GDM1 (cell line): ENCODE results near the gene NDST1.

Experiments
- DNase-seq: peaks from one replicate; lab custom pipeline; 2025; lab: John Stamatoyannopoulos, UW

NDST1 gene

GRCh38 chr5:150489360-150490295, 18.3 kb upstream of the NDST1 start:
- no peak for DNase-seq

- no peak for DNase-seq
Observed at GRCh38 chr5:150490296-150490669, 17.6 kb upstream of the NDST1 start.

- peak; percentile 28 for DNase-seq
Observed at GRCh38 chr5:150490754-150491153, 17.2 kb upstream of the NDST1 start.

GRCh38 chr5:150491876-150492275, 16.1 kb upstream of the NDST1 start:
- no peak for DNase-seq

- DNase-seq = no peak
Observed at GRCh38 chr5:150492621-150493020, 15.3 kb upstream of the NDST1 start.

GRCh38 chr5:150496098-150496497, 11.8 kb upstream of the NDST1 start:
- DNase-seq = no peak

GRCh38 chr5:150496534-150496933, 11.4 kb upstream of the NDST1 start:
- DNase-seq = no peak

GRCh38 chr5:150497274-150497988, 10.5 kb upstream of the NDST1 start:
- no peak for DNase-seq

- DNase-seq = no peak
Observed at GRCh38 chr5:150497989-150498317, 10.0 kb upstream of the NDST1 start.

- DNase-seq = no peak
Observed at GRCh38 chr5:150498501-150498900, 9.4 kb upstream of the NDST1 start.

- no peak for DNase-seq
Observed at GRCh38 chr5:150498971-150499370, 9.0 kb upstream of the NDST1 start.

- DNase-seq = no peak
Observed at GRCh38 chr5:150499437-150499956, 8.4 kb upstream of the NDST1 start.

- DNase-seq = no peak
Observed at GRCh38 chr5:150500328-150500841, 7.5 kb upstream of the NDST1 start.

- no peak for DNase-seq
Observed at GRCh38 chr5:150500905-150501304, 7.0 kb upstream of the NDST1 start.

GRCh38 chr5:150502106-150502505, 5.8 kb upstream of the NDST1 start:
- DNase-seq = no peak

GRCh38 chr5:150502847-150503246, 5.1 kb upstream of the NDST1 start:
- no peak for DNase-seq

- DNase-seq = no peak
Observed at GRCh38 chr5:150503386-150503785, 4.5 kb upstream of the NDST1 start.

- DNase-seq = no peak
Observed at GRCh38 chr5:150503977-150504620, 3.8 kb upstream of the NDST1 start.

- no peak for DNase-seq
Observed at GRCh38 chr5:150505041-150505511, 2.9 kb upstream of the NDST1 start.

- DNase-seq = no peak
Observed at GRCh38 chr5:150505816-150506215, 2.1 kb upstream of the NDST1 start.

GRCh38 chr5:150506571-150507473, 1.1 kb upstream of the NDST1 start:
- DNase-seq = no peak
